HepG2 (cell line): Measurements from ENCODE around the gene DNMT1. TPM values are rescaled to one million over a fixed set of nuclear protein-coding genes. Genes with fewer than 3 reads are reported as not detected.
A peak's percentile ranks its signal among the peaks of the same experiment; 100 is the strongest.

Experiments
- FOXA1 ChIP-seq, 2 experiments: fragments of 450-650 bp in 1 of 2; sonication (generic) in 1 of 2; formaldehyde crosslinking in 1 of 2; IDR thresholded peaks; 2 replicates each; pipeline versions ENCODE4 v1.4.0 to v1.6.1; 2016 to 2020; ENCODE audit warnings: missing genetic modification reagents in 1 of 2
- HIVEP1 ChIP-seq: sonication (generic); formaldehyde crosslinking; IDR thresholded peaks from 2 replicates; pipeline ENCODE4 v1.4.0; 2020; ENCODE audit warnings: mild to moderate bottlenecking, missing genetic modification reagents
- KAT8 ChIP-seq: IDR thresholded peaks from 2 replicates; pipeline ENCODE4 v1.6.1; 2016; ENCODE audit warnings: missing genetic modification reagents, missing compliant biosample characterization
- KLF15 ChIP-seq: sonication (generic); formaldehyde crosslinking; IDR thresholded peaks from 2 replicates; pipeline ENCODE4 v1.8.1; 2023; ENCODE audit warnings: borderline replicate concordance, mild to moderate bottlenecking, inconsistent platforms, missing genetic modification reagents, mixed read lengths
- MLX ChIP-seq: IDR thresholded peaks from 2 replicates; pipeline ENCODE4 v1.6.1; 2016
- NFIB ChIP-seq: sonication (generic); formaldehyde crosslinking; IDR thresholded peaks from 2 replicates; pipeline ENCODE4 v1.9.0; 2021; ENCODE audit warnings: missing genetic modification reagents, mild to moderate bottlenecking, borderline replicate concordance
- ZNF205 ChIP-seq: IDR thresholded peaks from 2 replicates; pipeline ENCODE4 v1.6.1; 2018; ENCODE audit warnings: missing biosample characterization, missing genetic modification reagents
- ZNF503 ChIP-seq: sonication (generic); formaldehyde crosslinking; IDR thresholded peaks from 2 replicates; pipeline ENCODE4 v1.4.0; 2020; ENCODE audit warnings: missing genetic modification reagents
- ZNF547 ChIP-seq: sonication (generic); formaldehyde crosslinking; IDR thresholded peaks from 2 replicates; pipeline ENCODE4 v1.5.1; 2020; ENCODE audit warnings: mild to moderate bottlenecking, missing genetic modification reagents
- ZNF703 ChIP-seq: sonication (generic); formaldehyde crosslinking; IDR thresholded peaks from 2 replicates; pipeline ENCODE4 v1.5.1; 2020; ENCODE audit warnings: missing genetic modification reagents, mild to moderate bottlenecking, moderate library complexity, borderline replicate concordance
- ZNF709 ChIP-seq: sonication (generic); formaldehyde crosslinking; IDR thresholded peaks from 2 replicates; pipeline ENCODE4 v1.5.0; 2020; ENCODE audit warnings: mild to moderate bottlenecking, missing genetic modification reagents
- polyA plus RNA-seq, 8 experiments: library from polyadenylated mRNA; depleted of rRNA in 3 of 8; stranded (reverse) in 7 of 8; unstranded in 1 of 8; fragments of >200 nt; fragmentation: Illumina TruSeq in 4 of 8; extraction: Trizol in 4 of 8; gene quantifications; 2 replicates each; pipeline versions ENCODE4 v1.2.1 to v1.2.3, GENCODE V29; 2011 to 2016; ENCODE audit warnings: low read depth in 4 of 8, missing spikeins in 1 of 8, mixed read lengths in 1 of 8; ENCODE audit not compliant: insufficient read depth in 1 of 8
- total RNA-seq, 5 experiments: library from RNA; depleted of rRNA; stranded (reverse); fragments of >200 nt; fragmentation: Illumina TruSeq; extraction: Trizol; gene quantifications; 2 replicates each; pipeline ENCODE4 v1.2.3, GENCODE V29; 2016; ENCODE audit warnings: low read depth in 1 of 5
- TF ChIP-seq, protein P1 (sequence below): sonication (generic); formaldehyde crosslinking; IDR thresholded peaks from 2 replicates; pipeline ENCODE4 v1.8.0; 2022; ENCODE audit warnings: low read depth, missing genetic modification reagents
- TF ChIP-seq, protein P2 (sequence below), 2 experiments: fragments of 450-650 bp in 1 of 2; sonication (generic) in 1 of 2; formaldehyde crosslinking in 1 of 2; IDR thresholded peaks; 2 replicates each; pipeline versions ENCODE4 v1.6.1 to v1.8.0; 2016 to 2022; ENCODE audit warnings: antibody characterized with exemption in 1 of 2, mild to moderate bottlenecking in 1 of 2, missing genetic modification reagents in 1 of 2
- TF ChIP-seq, protein P3 (sequence below): sonication (generic); formaldehyde crosslinking; IDR thresholded peaks from 2 replicates; pipeline ENCODE4 v1.9.0; 2021; ENCODE audit warnings: missing genetic modification reagents, mild to moderate bottlenecking, borderline replicate concordance

Gene DNMT1
- total and polyA plus RNA-seq, 2 of the 13 experiments (the other 11 are each of a cell fraction or from before 2014, with no cell fraction given), result 31.2 to 91.1 TPM

DNA sequence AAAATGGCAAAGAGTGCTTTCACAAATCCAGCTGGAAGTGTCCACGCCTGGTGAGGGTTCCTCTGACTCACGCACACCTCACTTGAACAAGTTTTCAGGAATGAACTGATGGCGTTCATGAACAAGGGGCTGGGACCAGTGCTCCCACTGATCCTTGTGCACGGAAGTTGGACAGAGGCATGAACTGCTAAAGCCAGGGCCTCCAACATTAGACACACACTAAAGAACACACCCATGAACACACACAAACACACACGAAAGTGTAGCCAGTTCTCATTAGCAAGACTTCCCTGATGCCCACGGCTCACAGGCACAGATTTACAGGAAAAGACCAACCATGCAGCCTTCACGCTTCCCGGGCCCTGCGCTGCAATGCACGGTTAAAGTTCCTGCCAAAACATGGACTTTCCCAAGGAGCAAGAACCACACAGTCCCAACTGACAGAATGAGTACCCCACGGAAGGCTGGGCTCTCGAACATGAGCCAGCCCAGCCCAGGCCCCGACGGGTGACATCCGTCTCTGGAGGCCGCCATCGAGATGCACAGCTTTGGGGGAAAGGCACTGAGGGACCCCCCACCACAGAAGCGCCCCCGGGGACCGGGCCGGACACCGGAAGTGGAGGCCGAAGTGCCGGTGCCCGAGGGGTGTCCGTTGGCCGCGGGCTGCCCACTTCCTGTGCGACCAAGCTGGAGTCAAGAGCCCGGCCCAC lies 808 bp downstream of the DNMT1 start (continued):
- no peak for TF ChIP-seq ZNF503 (CRISPR knock-in tag)
- no peak for TF ChIP-seq ZNF703
- TF ChIP-seq, protein P1, sequence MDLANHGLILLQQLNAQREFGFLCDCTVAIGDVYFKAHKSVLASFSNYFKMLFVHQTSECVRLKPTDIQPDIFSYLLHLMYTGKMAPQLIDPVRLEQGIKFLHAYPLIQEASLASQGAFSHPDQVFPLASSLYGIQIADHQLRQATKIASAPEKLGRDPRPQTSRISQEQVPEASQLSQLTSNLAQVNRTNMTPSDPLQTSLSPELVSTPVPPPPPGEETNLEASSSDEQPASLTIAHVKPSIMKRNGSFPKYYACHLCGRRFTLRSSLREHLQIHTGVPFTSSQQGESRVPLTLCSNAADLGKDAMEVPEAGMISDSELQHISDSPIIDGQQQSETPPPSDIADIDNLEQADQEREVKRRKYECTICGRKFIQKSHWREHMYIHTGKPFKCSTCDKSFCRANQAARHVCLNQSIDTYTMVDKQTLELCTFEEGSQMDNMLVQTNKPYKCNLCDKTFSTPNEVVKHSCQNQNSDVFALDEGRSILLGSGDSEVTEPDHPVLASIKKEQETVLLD (CRISPR knock-in tag), result no peak
- no peak for TF ChIP-seq ZNF205 (CRISPR knock-in tag)
- TF ChIP-seq MLX, result no peak
- TF ChIP-seq NFIB (CRISPR knock-in tag), result no peak
- TF ChIP-seq, protein P2, sequence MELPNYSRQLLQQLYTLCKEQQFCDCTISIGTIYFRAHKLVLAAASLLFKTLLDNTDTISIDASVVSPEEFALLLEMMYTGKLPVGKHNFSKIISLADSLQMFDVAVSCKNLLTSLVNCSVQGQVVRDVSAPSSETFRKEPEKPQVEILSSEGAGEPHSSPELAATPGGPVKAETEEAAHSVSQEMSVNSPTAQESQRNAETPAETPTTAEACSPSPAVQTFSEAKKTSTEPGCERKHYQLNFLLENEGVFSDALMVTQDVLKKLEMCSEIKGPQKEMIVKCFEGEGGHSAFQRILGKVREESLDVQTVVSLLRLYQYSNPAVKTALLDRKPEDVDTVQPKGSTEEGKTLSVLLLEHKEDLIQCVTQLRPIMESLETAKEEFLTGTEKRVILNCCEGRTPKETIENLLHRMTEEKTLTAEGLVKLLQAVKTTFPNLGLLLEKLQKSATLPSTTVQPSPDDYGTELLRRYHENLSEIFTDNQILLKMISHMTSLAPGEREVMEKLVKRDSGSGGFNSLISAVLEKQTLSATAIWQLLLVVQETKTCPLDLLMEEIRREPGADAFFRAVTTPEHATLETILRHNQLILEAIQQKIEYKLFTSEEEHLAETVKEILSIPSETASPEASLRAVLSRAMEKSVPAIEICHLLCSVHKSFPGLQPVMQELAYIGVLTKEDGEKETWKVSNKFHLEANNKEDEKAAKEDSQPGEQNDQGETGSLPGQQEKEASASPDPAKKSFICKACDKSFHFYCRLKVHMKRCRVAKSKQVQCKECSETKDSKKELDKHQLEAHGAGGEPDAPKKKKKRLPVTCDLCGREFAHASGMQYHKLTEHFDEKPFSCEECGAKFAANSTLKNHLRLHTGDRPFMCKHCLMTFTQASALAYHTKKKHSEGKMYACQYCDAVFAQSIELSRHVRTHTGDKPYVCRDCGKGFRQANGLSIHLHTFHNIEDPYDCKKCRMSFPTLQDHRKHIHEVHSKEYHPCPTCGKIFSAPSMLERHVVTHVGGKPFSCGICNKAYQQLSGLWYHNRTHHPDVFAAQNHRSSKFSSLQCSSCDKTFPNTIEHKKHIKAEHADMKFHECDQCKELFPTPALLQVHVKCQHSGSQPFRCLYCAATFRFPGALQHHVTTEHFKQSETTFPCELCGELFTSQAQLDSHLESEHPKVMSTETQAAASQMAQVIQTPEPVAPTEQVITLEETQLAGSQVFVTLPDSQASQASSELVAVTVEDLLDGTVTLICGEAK (IDR thresholded peaks at IDR 0.05), result peak; percentile 36; the same call in 1 of the 2 replicates
- TF ChIP-seq, protein P2 (CRISPR knock-in tag; IDR thresholded peaks at IDR 0.05), result peak; percentile 51; the same call in 1 of the 2 replicates
- no peak for TF ChIP-seq FOXA1 (IDR thresholded peaks at IDR 0.05)
- TF ChIP-seq FOXA1 (CRISPR knock-in tag; IDR thresholded peaks at IDR 0.05), result no peak
- no peak for TF ChIP-seq KAT8 (CRISPR knock-in tag)
- TF ChIP-seq, protein P3, sequence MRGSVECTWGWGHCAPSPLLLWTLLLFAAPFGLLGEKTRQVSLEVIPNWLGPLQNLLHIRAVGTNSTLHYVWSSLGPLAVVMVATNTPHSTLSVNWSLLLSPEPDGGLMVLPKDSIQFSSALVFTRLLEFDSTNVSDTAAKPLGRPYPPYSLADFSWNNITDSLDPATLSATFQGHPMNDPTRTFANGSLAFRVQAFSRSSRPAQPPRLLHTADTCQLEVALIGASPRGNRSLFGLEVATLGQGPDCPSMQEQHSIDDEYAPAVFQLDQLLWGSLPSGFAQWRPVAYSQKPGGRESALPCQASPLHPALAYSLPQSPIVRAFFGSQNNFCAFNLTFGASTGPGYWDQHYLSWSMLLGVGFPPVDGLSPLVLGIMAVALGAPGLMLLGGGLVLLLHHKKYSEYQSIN (CRISPR knock-in tag), result no peak
- no peak for TF ChIP-seq ZNF709 (CRISPR knock-in tag)
- TF ChIP-seq HIVEP1 (CRISPR knock-in tag), result no peak
- no peak for TF ChIP-seq KLF15 (CRISPR knock-in tag)
- TF ChIP-seq ZNF547 (CRISPR knock-in tag), result no peak
